IMR-90 (cell line): Measurements from ENCODE around the gene TPM2. TPM values are rescaled to one million over a fixed set of nuclear protein-coding genes. Genes with fewer than 3 reads are reported as not detected.

Experiments used
- ATAC-seq: fragments of 200-7000 bp; cut with Tn5 transposase; 2 replicates; pipeline ENCODE4 v1.9.1; 2020; ENCODE audit warnings: low read depth, mild to moderate bottlenecking, moderate library complexity
- BruUV-seq: library from RNA; stranded (reverse); fragments of 400-500 nt; replicated peaks from 2 replicates; lab custom pipeline; 2021; lab: Mats Ljungman, UMichigan
- CTCF ChIA-PET: fragments of 300-600 bp; formaldehyde crosslinking; extraction: SDS; loops from one replicate; lab custom pipeline; 2021; ENCODE audit warnings: antibody characterized with exemption; lab: Yijun Ruan, JAX
- POLR2A ChIA-PET: fragments of 300-600 bp; sonication (Branson Sonifier 250); formaldehyde crosslinking; loops from one replicate; lab custom pipeline; 2022; ENCODE audit warnings: antibody characterized with exemption; ENCODE audit not compliant: unreplicated experiment; lab: Charles Lee
- DNase-seq: peaks from one replicate; pipeline ENCODE4 v3.0.0; 2013
- H2AFZ ChIP-seq: replicated peaks from 2 replicates; pipeline ENCODE3; 2013; ENCODE audit warnings: low read length, mild to moderate bottlenecking; ENCODE audit not compliant: poor library complexity
- H2AK5ac ChIP-seq: 2 replicates; pipeline ENCODE4 v1.6.1; 2013; ENCODE audit warnings: low read depth, low read length, inconsistent platforms
- H2AK9ac ChIP-seq: replicated peaks from 2 replicates; pipeline ENCODE3; 2013; ENCODE audit warnings: mild to moderate bottlenecking, low read depth, low read length, moderate library complexity; ENCODE audit not compliant: poor library complexity
- H2BK120ac ChIP-seq: 2 replicates; pipeline ENCODE4 v1.6.1; 2013; ENCODE audit warnings: low read depth, low read length, inconsistent platforms
- H2BK15ac ChIP-seq: 3 replicates; pipeline ENCODE4 v1.6.1; 2013; ENCODE audit warnings: low read depth, low read length, inconsistent platforms
- H2BK20ac ChIP-seq: 2 replicates; pipeline ENCODE4 v1.6.1; 2013; ENCODE audit warnings: low read depth, mild to moderate bottlenecking, inconsistent platforms, low read length, moderate library complexity
- H2BK5ac ChIP-seq: 2 replicates; pipeline ENCODE4 v1.6.1; 2013; ENCODE audit warnings: mild to moderate bottlenecking, low read depth, low read length, inconsistent platforms; ENCODE audit not compliant: poor library complexity, severe bottlenecking
- H3K14ac ChIP-seq: replicated peaks from 2 replicates; pipeline ENCODE4 v1.6.1; 2013; ENCODE audit warnings: low read depth, low read length, inconsistent platforms
- H3K18ac ChIP-seq: 2 replicates; pipeline ENCODE4 v1.6.1; 2013; ENCODE audit warnings: low read depth, low read length, control low read depth
- H3K23ac ChIP-seq: 2 replicates; pipeline ENCODE4 v1.6.1; 2013; ENCODE audit warnings: low read depth, low read length, inconsistent platforms
- H3K27ac ChIP-seq: 2 replicates; pipeline ENCODE4 v1.5.1; 2013; ENCODE audit warnings: mild to moderate bottlenecking, control low read depth, low read length; ENCODE audit not compliant: insufficient read depth
- H3K27me3 ChIP-seq: 2 replicates; pipeline ENCODE4 v1.6.1; 2013; ENCODE audit warnings: low read length; ENCODE audit not compliant: control insufficient read depth, insufficient read depth
- H3K36me3 ChIP-seq: 2 replicates; pipeline ENCODE4 v1.6.1; 2013; ENCODE audit warnings: low read length, mixed read lengths; ENCODE audit not compliant: control insufficient read depth, insufficient read depth
- H3K4ac ChIP-seq: 2 replicates; pipeline ENCODE4 v1.6.1; 2013; ENCODE audit warnings: low read depth, low read length, inconsistent platforms
- H3K4me1 ChIP-seq: 2 replicates; pipeline ENCODE4 v1.6.1; 2013; ENCODE audit warnings: low read length, mixed read lengths; ENCODE audit not compliant: control insufficient read depth, insufficient read depth
- H3K4me2 ChIP-seq: 2 replicates; pipeline ENCODE4 v1.6.1; 2013; ENCODE audit warnings: low read depth, mild to moderate bottlenecking, control low read depth, low read length, moderate library complexity
- H3K4me3 ChIP-seq: 2 replicates; pipeline ENCODE4 v1.5.1; 2013; ENCODE audit warnings: low read depth, mild to moderate bottlenecking, control low read depth, low read length, moderate library complexity; ENCODE audit not compliant: insufficient read depth
- H3K56ac ChIP-seq: 2 replicates; pipeline ENCODE4 v1.6.1; 2013; ENCODE audit warnings: low read length, inconsistent platforms; ENCODE audit not compliant: insufficient read depth; ENCODE audit errors: extremely low read depth
- H3K79me1 ChIP-seq, 2 experiments: 2 replicates each; pipeline ENCODE4 v1.6.1; 2013; ENCODE audit warnings: low read length in 2 of 2, inconsistent platforms in 1 of 2, low read depth in 1 of 2
- H3K9ac ChIP-seq: 2 replicates; pipeline ENCODE4 v1.6.1; 2013; ENCODE audit warnings: low read depth, low read length, control low read depth
- H3K9me1 ChIP-seq: 2 replicates; pipeline ENCODE4 v1.6.1; 2013; ENCODE audit warnings: low read length, inconsistent platforms; ENCODE audit not compliant: insufficient read depth
- H3K9me3 ChIP-seq: 2 replicates; pipeline ENCODE4 v1.6.1; 2013; ENCODE audit warnings: low read length; ENCODE audit not compliant: control insufficient read depth, insufficient read depth
- H4K20me1 ChIP-seq: 2 replicates; pipeline ENCODE4 v1.6.1; 2013; ENCODE audit warnings: low read length, inconsistent platforms; ENCODE audit not compliant: insufficient read depth
- H4K5ac ChIP-seq: 2 replicates; pipeline ENCODE4 v1.6.1; 2013; ENCODE audit warnings: mild to moderate bottlenecking, low read depth, low read length, control low read depth
- H4K8ac ChIP-seq, 2 experiments: 2 replicates each; pipeline ENCODE4 v1.6.1; 2013; ENCODE audit warnings: low read depth in 2 of 2, low read length in 2 of 2, control low read depth in 1 of 2, inconsistent platforms in 1 of 2
- H4K91ac ChIP-seq: 2 replicates; pipeline ENCODE4 v1.6.1; 2013; ENCODE audit warnings: low read depth, low read length, inconsistent platforms; ENCODE audit not compliant: insufficient read depth
- CEBPB ChIP-seq: IDR thresholded peaks from 2 replicates; pipeline ENCODE4 v1.6.1; 2012; ENCODE audit warnings: low read depth, low read length, improper control_type of control experiment
- CTCF ChIP-seq: conservative IDR thresholded peaks from 2 replicates; pipeline ENCODE4 v1.5.1; 2012; ENCODE audit warnings: mild to moderate bottlenecking, low read depth, low read length, improper control_type of control experiment
- NFE2L2 ChIP-seq: fragments of 150-350 bp; IDR thresholded peaks from 2 replicates; pipeline ENCODE4 v1.6.1; 2016; ENCODE audit warnings: low read depth, mild to moderate bottlenecking, low read length
- RCOR1 ChIP-seq: IDR thresholded peaks from 2 replicates; pipeline ENCODE4 v1.6.1; 2012; ENCODE audit warnings: mild to moderate bottlenecking, low read length, improper control_type of control experiment; ENCODE audit not compliant: insufficient replicate concordance
- WGBS, 2 experiments: methylation state at CpG; one replicate each; pipeline versions ENCODE4 v1.1.5 to v1.1.7; 2013; ENCODE audit warnings: missing lambda C conversion rate in 2 of 2; ENCODE audit not compliant: insufficient read length in 1 of 2; ENCODE audit errors: extremely low coverage in 2 of 2; 5-methylcytosine and 5-hydroxymethylcytosine counted together
- dilution Hi-C: fragments of 300-500 bp; cut with HindIII; formaldehyde crosslinking; loops from one replicate; pipeline ENCODE4 v1.14.3; 2018; ENCODE audit warnings: low sequenced_read_pairs; ENCODE audit not compliant: unreplicated experiment
- in situ Hi-C: fragments of 300-500 bp; cut with MboI; formaldehyde crosslinking; loops from 3 replicates; pipeline ENCODE4 v1.14.3; 2019; ENCODE audit warnings: low sequenced_read_pairs, inconsistent platforms, mixed read lengths
- intact Hi-C: fragments of 100-400 bp; cut with micrococcal nuclease; formaldehyde crosslinking; loops from 2 replicates; pipeline ENCODE4 v1.10.0; 2022
- polyA plus RNA-seq, 3 experiments: library from polyadenylated mRNA; depleted of rRNA; stranded (reverse); fragments of >200 nt; gene quantifications; 2 replicates each; pipeline ENCODE4 v1.2.3, GENCODE V29; 2012; ENCODE audit warnings: low replicate concordance in 1 of 3
- total RNA-seq: library from RNA; depleted of rRNA; stranded (reverse); fragments of >200 nt; gene quantifications from 2 replicates; pipeline ENCODE4 v1.2.3, GENCODE V29; 2012

Gene TPM2
- total and polyA plus RNA-seq, 2 of the 4 experiments (the other 2 are of a cell fraction) = 960 to 2,500 TPM

GRCh38 chr9:35703906-35704672, 14.4 kb upstream of the TPM2 start:
- H4K8ac ChIP-seq = no peak overlapping the region
- H3K23ac ChIP-seq = no peak overlapping the region
- no peak for ATAC-seq
- peaks cover 7% of the 10 kb centered on the region for H3K9me1 ChIP-seq
- no peaks in the 10 kb centered on the region for H3K4me1 ChIP-seq
- H2BK5ac ChIP-seq = no peak overlapping the region
- no peaks in the 10 kb centered on the region for H3K27me3 ChIP-seq
- no peak overlapping the region for H4K91ac ChIP-seq
- no peak overlapping the region for H3K27ac ChIP-seq
- ChIA-PET CTCF (no interaction called here), POLR2A (no interaction called here)
- H3K4ac ChIP-seq = no peak overlapping the region
- TF ChIP-seq RCOR1 (no peak), NFE2L2 (no peak), CEBPB (no peak), CTCF (no peak)
- no peak overlapping the region for H2AK5ac ChIP-seq
- BruUV-seq = TSS peak; percentile 66
- dilution Hi-C loops = no loop called here
- in situ Hi-C loops = no loop called here
- no peak overlapping the region for H2AFZ ChIP-seq
- H2AK9ac ChIP-seq = peak overlapping the region; percentile 50
- H2BK20ac ChIP-seq = no peak overlapping the region
- H3K4me2 ChIP-seq = no peak overlapping the region
- no peak overlapping the region for H3K56ac ChIP-seq
- H3K18ac ChIP-seq = no peak overlapping the region
- H3K4me3 ChIP-seq = no peak overlapping the region
- H3K9ac ChIP-seq = no peak overlapping the region
- WGBS, 2 experiments = 96% methylated on average over 16 of the region's 26 CpGs; no CpG with 5 or more reads in 1 of the 2 experiments
- H3K36me3 ChIP-seq = peaks cover 88% of the 10 kb centered on the region
- H2BK15ac ChIP-seq = no peak overlapping the region
- H4K5ac ChIP-seq = no peak overlapping the region
- intact Hi-C loops = no loop called here
- H3K14ac ChIP-seq = no peak overlapping the region
- H3K79me1 ChIP-seq = peaks cover 54 to 74% of the 10 kb centered on the region in 2 experiments
- no peaks in the 10 kb centered on the region for H3K9me3 ChIP-seq
- peaks cover 14% of the 10 kb centered on the region; the same call in 1 of the 2 replicates for H4K20me1 ChIP-seq
- no peak for DNase-seq
- no peak overlapping the region for H2BK120ac ChIP-seq
